ENCODE results near the gene CTNNA3.

Gene CTNNA3

GRCh38 chr10:67259319-67259929, 436.6 kb downstream of the CTNNA3 start:
- no peak for TF ChIP-seq CTCF (IDR thresholded peaks at IDR 0.05; ENCODE audit: extremely low read depth, insufficient read depth, missing control alignments)
- no peak for DNase-seq (ENCODE audit: low spot score)
- in situ Hi-C loops (cut with MboI; ENCODE audit: low pct_unique_long_range_greater_than_20kb, low sequenced_read_pairs, unreplicated experiment): no loop called here

- DNase-seq (ENCODE audit: low spot score): no peak
- in situ Hi-C loops (cut with MboI; ENCODE audit: low pct_unique_long_range_greater_than_20kb, low sequenced_read_pairs, unreplicated experiment): no loop called here
- no peak for TF ChIP-seq CTCF (IDR thresholded peaks at IDR 0.05; ENCODE audit: extremely low read depth, insufficient read depth, missing control alignments)
These were observed 438.4 kb downstream of the CTNNA3 start for GRCh38 chr10:67257427-67258144.

GRCh38 chr10:67257018-67257417, 439.0 kb downstream of the CTNNA3 start:
- TF ChIP-seq CTCF (IDR thresholded peaks at IDR 0.05; ENCODE audit: extremely low read depth, insufficient read depth, missing control alignments): no peak
- in situ Hi-C loops (cut with MboI; ENCODE audit: low pct_unique_long_range_greater_than_20kb, low sequenced_read_pairs, unreplicated experiment): no loop called here
- no peak for DNase-seq (ENCODE audit: low spot score)

GRCh38 chr10:67250686-67251085, 445.3 kb downstream of the CTNNA3 start:
- DNase-seq (ENCODE audit: low spot score): no peak
- TF ChIP-seq CTCF (IDR thresholded peaks at IDR 0.05; ENCODE audit: extremely low read depth, insufficient read depth, missing control alignments): no peak
- in situ Hi-C loops (cut with MboI; ENCODE audit: low pct_unique_long_range_greater_than_20kb, low sequenced_read_pairs, unreplicated experiment): no loop called here

- in situ Hi-C loops (cut with MboI; ENCODE audit: low pct_unique_long_range_greater_than_20kb, low sequenced_read_pairs, unreplicated experiment): no loop called here
- DNase-seq (ENCODE audit: low spot score): no peak
- no peak for TF ChIP-seq CTCF (IDR thresholded peaks at IDR 0.05; ENCODE audit: extremely low read depth, insufficient read depth, missing control alignments)
These were observed 449.9 kb downstream of the CTNNA3 start for GRCh38 chr10:67246066-67246555.

- in situ Hi-C loops (cut with MboI; ENCODE audit: low pct_unique_long_range_greater_than_20kb, low sequenced_read_pairs, unreplicated experiment): no loop called here
- DNase-seq (ENCODE audit: low spot score): no peak
- no peak for TF ChIP-seq CTCF (IDR thresholded peaks at IDR 0.05; ENCODE audit: extremely low read depth, insufficient read depth, missing control alignments)
These were observed 453.5 kb downstream of the CTNNA3 start for GRCh38 chr10:67242528-67242927.
